Measurements from ENCODE around the gene MOGAT1. TPM values are rescaled to one million over a fixed set of nuclear protein-coding genes. Genes with fewer than 3 reads are reported as not detected.

The MOGAT1 gene
- total RNA-seq, 4 donors from 2014 or later = not detected

GRCh38 chr2:222693837-222694236 is 22.4 kb downstream of the MOGAT1 start:
- Histone ChIP-seq H3K4me3 (no peak overlapping the region), H3K36me3 (no peaks in the 10 kb centered on the region), H3K27ac (no peak overlapping the region), H3K9me3 (no peaks in the 10 kb centered on the region), H3K4me1 (peaks cover under 1% of the 10 kb centered on the region), H3K27me3 (no peaks in the 10 kb centered on the region)
- 88% methylated on average over 1 of the region's 1 CpG for whole genome bisulfite sequencing
- TF ChIP-seq EP300 (IDR thresholded peaks at IDR 0.05) (no peak), CTCF (IDR thresholded peaks at IDR 0.05) (no peak), POLR2A (IDR thresholded peaks at IDR 0.05) (no peak), POLR2AphosphoS5 (IDR thresholded peaks at IDR 0.05) (no peak)
- no peak for DNase-seq (ENCODE audit: low spot score in 2 of 2)

- Histone ChIP-seq H3K4me1 (no peaks in the 10 kb centered on the region), H3K9me3 (no peaks in the 10 kb centered on the region), H3K4me3 (no peak overlapping the region), H3K36me3 (no peaks in the 10 kb centered on the region), H3K27me3 (peaks cover 7% of the 10 kb centered on the region), H3K27ac (no peak overlapping the region)
- DNase-seq (ENCODE audit: low spot score in 2 of 2) = no peak
- WGBS = 89% methylated on average over 4 of the region's 4 CpGs
- no peak for TF ChIP-seq POLR2A (IDR thresholded peaks at IDR 0.05)
- no peak for TF ChIP-seq EP300 (IDR thresholded peaks at IDR 0.05)
- no peak for TF ChIP-seq CTCF (IDR thresholded peaks at IDR 0.05)
- no peak for TF ChIP-seq POLR2AphosphoS5 (IDR thresholded peaks at IDR 0.05)
Observed at GRCh38 chr2:222698276-222698675, 26.8 kb downstream of the MOGAT1 start.

GRCh38 chr2:222701233-222701632 is 29.8 kb downstream of the MOGAT1 start:
- no peaks in the 10 kb centered on the region for H3K9me3 ChIP-seq
- WGBS = 57% methylated on average over 1 of the region's 1 CpG

GRCh38 chr2:222701721-222702131 is 30.3 kb downstream of the MOGAT1 start:
- H3K27ac ChIP-seq = no peak overlapping the region
- no peaks in the 10 kb centered on the region for H3K9me3 ChIP-seq
- TF ChIP-seq POLR2AphosphoS5 (IDR thresholded peaks at IDR 0.05) = no peak
- TF ChIP-seq EP300 (IDR thresholded peaks at IDR 0.05) = no peak
- no peak for TF ChIP-seq POLR2A (IDR thresholded peaks at IDR 0.05)
- TF ChIP-seq CTCF (IDR thresholded peaks at IDR 0.05) = no peak
- no peaks in the 10 kb centered on the region for H3K4me1 ChIP-seq
- H3K27me3 ChIP-seq = peaks cover 9% of the 10 kb centered on the region
- no peak overlapping the region for H3K4me3 ChIP-seq
- WGBS = 64% methylated on average over 5 of the region's 5 CpGs
- no peaks in the 10 kb centered on the region for H3K36me3 ChIP-seq
- DNase-seq (ENCODE audit: low spot score in 2 of 2) = no peak

More at GRCh38 chr2:222701233-222701632, 29.8 kb downstream of the MOGAT1 start:
- H3K27ac ChIP-seq = no peak overlapping the region
- peaks cover 9% of the 10 kb centered on the region for H3K27me3 ChIP-seq
- TF ChIP-seq POLR2A (IDR thresholded peaks at IDR 0.05) = no peak
- TF ChIP-seq CTCF (IDR thresholded peaks at IDR 0.05) = no peak
- no peak for TF ChIP-seq EP300 (IDR thresholded peaks at IDR 0.05)
- TF ChIP-seq POLR2AphosphoS5 (IDR thresholded peaks at IDR 0.05) = no peak
- no peaks in the 10 kb centered on the region for H3K4me1 ChIP-seq
- H3K4me3 ChIP-seq = no peak overlapping the region
- H3K36me3 ChIP-seq = no peaks in the 10 kb centered on the region
- no peak for DNase-seq (ENCODE audit: low spot score in 2 of 2)

- WGBS = 43% methylated on average over 2 of the region's 2 CpGs
- no peak for DNase-seq (ENCODE audit: low spot score in 2 of 2)
- no peak overlapping the region for H3K4me3 ChIP-seq
- peaks cover 4% of the 10 kb centered on the region for H3K4me1 ChIP-seq
- H3K36me3 ChIP-seq = no peaks in the 10 kb centered on the region
- no peak overlapping the region for H3K27ac ChIP-seq
- H3K27me3 ChIP-seq = peaks cover 9% of the 10 kb centered on the region
- no peaks in the 10 kb centered on the region for H3K9me3 ChIP-seq
- TF ChIP-seq CTCF (IDR thresholded peaks at IDR 0.05) (no peak), POLR2AphosphoS5 (IDR thresholded peaks at IDR 0.05) (no peak), EP300 (IDR thresholded peaks at IDR 0.05) (no peak), POLR2A (IDR thresholded peaks at IDR 0.05) (no peak)
Observed at GRCh38 chr2:222703091-222703490, 31.6 kb downstream of the MOGAT1 start.
